Dedifferentiated amniotic fluid mesenchymal stem cell (primary cell): ENCODE data around the gene TEX52.
"Not testable (repeated sequence)": the region's sequence is repeated elsewhere in the genome, so short reads cannot be mapped to it uniquely, and the experiment has no call there.

Experiments
- DNase-seq: peaks from one replicate; pipeline ENCODE4 v3.0.0-alpha.2; 2016; ENCODE audit errors: extremely low spot score

TEX52 gene

GRCh38 chr12:2864198-2864597 is 7.4 kb upstream of the TEX52 start:
- no peak for DNase-seq

DNA sequence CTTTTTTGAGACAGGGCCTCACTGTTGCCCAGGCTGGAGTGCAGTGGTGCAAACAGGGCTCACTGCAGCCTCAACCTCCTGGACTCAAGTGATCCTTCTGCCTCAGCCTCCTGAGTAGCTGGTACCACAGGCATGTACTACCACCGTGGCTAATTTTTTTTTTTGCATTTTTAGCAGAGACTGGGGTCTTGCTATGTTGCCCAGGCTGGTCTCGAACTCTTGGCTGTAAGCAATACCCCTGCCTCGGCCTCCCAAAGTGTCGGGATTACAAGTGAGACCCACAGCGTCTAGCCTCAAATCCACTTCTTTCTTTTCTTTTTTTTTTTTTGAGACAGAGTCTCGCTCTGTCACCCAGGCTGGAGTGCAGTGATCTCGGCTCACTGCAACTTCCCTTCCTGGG is 6.6 kb upstream of the TEX52 start:
- not testable (repeated sequence) for DNase-seq

GRCh38 chr12:2862876-2863275 is 6.0 kb upstream of the TEX52 start:
- no peak for DNase-seq

GRCh38 chr12:2860170-2860569 is 3.3 kb upstream of the TEX52 start:
- no peak for DNase-seq

GRCh38 chr12:2858944-2859421 is 2.1 kb upstream of the TEX52 start:
- no peak for DNase-seq

DNA sequence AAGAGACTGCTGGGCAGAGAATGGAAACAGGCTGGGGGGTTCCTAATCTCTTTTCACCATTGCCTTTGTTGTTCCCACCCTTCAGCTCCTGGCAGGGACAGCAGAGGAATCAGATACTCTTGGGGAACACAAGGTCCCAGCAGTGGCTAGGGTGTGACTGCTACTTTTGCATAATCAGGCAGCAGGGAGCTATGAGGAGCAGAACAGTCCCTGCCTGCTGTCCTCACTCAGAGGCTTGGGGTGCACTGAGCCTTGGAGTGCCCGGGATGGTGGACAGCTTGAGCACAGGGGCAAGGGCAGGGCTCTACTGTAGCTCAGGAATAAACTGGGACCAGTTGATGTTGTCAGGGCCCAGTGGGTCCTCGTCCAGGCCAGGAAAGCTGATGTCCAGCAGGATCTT is 1.5 kb upstream of the TEX52 start:
- no peak for DNase-seq

- DNase-seq: no peak
These were observed 737 bp upstream of the TEX52 start for GRCh38 chr12:2857576-2857975.

GRCh38 chr12:2856051-2856450 is 788 bp downstream of the TEX52 start:
- no peak for DNase-seq

GRCh38 chr12:2855546-2855945 is 1.3 kb downstream of the TEX52 start:
- DNase-seq: no peak

GRCh38 chr12:2854669-2855453 is 2.0 kb downstream of the TEX52 start:
- no peak for DNase-seq

DNA sequence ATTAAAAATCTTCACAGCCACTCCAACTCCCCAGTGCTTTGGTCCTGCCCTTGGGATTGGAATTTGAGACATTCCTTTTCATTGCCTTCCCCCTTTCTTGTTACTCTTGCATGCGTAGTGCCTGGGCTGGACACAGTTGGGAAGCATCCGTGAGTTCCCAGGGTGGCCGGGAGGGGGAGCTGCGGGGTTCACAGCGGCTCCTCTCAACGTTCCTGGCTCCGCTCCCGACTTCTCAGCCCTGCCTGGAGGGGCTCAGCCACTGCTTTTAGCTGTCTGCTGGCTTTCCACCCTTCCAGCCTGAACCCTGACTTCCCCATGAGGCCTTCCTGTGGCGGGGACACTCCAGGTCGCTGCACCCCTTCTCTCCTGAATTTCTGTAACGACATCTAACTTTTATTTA is 3.2 kb downstream of the TEX52 start:
- peak; percentile 70 for DNase-seq

- no peak for DNase-seq
These were observed 4.9 kb downstream of the TEX52 start for GRCh38 chr12:2851931-2852330.

DNA sequence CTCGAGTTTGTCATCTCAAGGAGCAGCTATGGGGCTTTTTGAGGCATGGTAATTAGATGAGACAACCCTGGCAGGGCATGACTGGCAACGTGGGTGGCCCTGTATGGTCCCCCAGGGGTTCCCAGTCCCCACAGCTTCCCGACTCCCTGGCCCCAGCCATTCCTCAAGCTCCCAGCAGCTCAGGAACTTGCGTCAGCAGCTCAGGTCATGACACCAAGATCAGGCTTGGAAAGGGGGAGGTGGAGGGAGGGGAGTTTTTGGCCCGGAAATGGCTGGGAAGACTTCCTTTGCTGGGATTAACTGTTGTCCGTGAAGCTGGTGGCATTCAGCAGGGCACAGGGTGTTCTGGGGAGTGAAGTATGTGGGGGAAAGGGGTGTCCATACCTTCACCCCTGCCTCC is 11.6 kb downstream of the TEX52 start:
- no peak for DNase-seq

- DNase-seq: no peak
These were observed 12.1 kb downstream of the TEX52 start for GRCh38 chr12:2844786-2845185.

- DNase-seq: no peak
These were observed 13.9 kb downstream of the TEX52 start for GRCh38 chr12:2842948-2843347.

- DNase-seq: no peak
These were observed 15.7 kb downstream of the TEX52 start for GRCh38 chr12:2841056-2841650.

DNA sequence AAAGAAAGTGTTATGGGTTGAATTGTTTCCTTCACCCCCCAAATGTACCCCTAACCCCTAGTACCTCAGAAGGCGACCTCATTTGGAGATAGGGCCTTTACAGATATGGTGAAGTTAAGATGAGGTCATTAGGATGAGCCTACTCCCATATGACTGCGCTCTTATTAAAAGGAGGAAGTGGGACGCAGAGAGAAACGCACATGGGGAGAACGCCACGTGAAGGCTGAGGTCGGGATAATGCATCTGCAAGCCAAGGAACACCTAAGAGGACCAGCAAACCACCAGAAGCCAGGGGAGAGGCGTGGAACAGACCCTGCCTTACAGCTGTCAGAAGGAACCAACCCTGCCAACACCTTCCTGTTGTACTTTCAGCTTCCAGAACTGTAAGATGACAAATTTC is 20.3 kb downstream of the TEX52 start:
- no peak for DNase-seq

- DNase-seq: no peak
These were observed 21.0 kb downstream of the TEX52 start for GRCh38 chr12:2835691-2836403.

- peak; percentile 35 for DNase-seq
These were observed 22.0 kb downstream of the TEX52 start, which contains the start of gene NRIP2 for GRCh38 chr12:2834581-2835491. Gene NRIP2, minus strand, starts transcription at chr12:2835035. Its CDS starts 52 bp downstream, at chr12:2834983.

GRCh38 chr12:2833810-2834209 is 23.0 kb downstream of the TEX52 start:
- no peak for DNase-seq

DNA sequence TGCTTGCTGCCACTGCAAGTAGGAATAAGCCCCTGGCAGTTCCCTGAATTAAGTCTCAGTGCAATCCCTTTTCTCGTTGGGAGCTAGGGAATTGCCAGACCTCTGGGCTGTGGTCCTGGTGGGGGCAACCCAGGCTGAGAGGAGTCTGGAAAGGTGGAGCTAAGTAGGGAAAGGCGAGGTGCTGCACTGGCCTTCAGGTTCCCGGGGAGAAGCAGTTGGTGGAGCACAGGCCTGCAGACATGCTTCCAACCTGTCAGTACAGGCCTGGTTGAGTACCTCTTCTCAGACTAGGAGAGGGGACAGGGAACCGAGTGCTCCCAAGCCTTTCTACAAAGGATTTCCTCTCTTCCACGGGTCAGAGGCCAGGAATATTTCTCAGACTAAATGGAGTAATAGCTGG is 23.5 kb downstream of the TEX52 start:
- DNase-seq: no peak
